Daoy (cell line): ENCODE results near the gene HIVEP3. TPM values are rescaled to one million over a fixed set of nuclear protein-coding genes. Genes with fewer than 3 reads are reported as not detected.
A peak's percentile ranks its signal among the peaks of the same experiment; 100 is the strongest.

ENCODE experiments used
- DNase-seq: peaks from one replicate; pipeline ENCODE4 v3.0.0-alpha.2; 2015; ENCODE audit warnings: low read depth
- total RNA-seq: library from RNA; depleted of rRNA; stranded (reverse); fragments of >200 nt; shearing (Covaris generic); gene quantifications from 2 replicates; pipeline ENCODE4 v1.2.3, GENCODE V29; 2014

The HIVEP3 gene
- total RNA-seq, 1 experiment from 2014 or later, result 9.5 TPM

DNA sequence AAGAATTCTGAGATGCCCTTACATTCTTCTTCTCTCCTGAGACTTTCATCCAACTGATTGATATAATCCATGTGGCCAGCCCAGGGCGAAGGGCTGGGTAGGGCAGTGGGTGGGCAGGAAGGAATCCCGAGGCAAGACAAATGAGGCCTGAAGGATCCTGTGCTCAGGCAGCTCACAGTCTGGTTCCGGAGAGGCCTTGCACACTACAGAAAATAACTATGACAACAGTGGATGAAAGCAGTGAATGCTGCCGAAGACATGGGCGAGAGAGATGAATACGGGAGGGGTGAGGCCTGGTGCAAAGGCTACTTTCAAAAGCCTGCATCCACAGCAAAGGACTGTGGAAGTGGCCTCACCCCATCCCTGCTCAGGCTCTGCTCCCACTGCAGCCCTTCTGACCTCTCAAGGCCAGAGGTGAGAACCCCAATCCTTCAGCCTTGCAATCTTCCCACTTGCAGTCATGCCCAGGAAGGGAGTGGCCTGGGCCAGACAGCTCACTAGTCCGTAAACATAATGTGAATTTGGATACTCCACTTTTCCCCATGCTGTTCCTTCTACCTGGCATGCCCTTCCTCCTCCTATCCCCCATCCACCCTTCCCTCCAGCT, 250.6 kb downstream of the HIVEP3 start:
- DNase-seq, result no peak

DNA sequence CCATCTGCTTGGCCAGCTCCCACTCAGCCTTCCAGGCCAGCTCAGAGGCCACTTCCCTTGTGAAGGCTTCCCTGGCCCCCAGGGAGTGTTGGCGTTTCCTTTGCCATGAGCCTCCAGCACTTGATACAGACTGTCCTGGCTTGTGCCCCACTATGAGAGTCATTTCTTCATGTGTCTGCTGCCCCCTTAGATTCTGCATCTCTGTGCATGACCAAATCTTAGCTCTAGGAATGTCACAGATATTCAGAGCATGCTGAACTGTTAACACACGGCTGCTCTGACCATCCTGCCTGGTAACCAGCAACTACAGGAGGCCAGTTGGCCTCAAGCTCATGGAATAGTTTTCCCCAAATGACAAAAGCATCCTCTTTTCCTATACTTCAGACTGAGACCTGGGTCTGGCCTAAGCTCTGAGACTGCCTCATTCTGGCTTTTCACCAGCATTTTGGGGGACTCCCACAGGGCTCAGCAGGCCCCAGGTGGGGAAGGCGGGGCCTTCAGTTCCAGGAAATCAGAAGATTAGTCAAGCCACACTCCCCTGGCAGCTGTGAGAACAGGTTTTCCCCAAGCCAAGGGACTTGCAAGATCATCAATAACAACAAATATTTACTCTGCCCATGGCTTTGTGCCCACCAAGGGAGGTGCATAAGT, 251.6 kb downstream of the HIVEP3 start:
- DNase-seq, result peak; percentile 43

GRCh38 chr1:41665962-41666917, 252.5 kb downstream of the HIVEP3 start:
- DNase-seq, result no peak

GRCh38 chr1:41664861-41665640, 253.7 kb downstream of the HIVEP3 start:
- peak; percentile 86 for DNase-seq

- DNase-seq, result no peak
These were observed 254.9 kb downstream of the HIVEP3 start for GRCh38 chr1:41663671-41664400.

DNA sequence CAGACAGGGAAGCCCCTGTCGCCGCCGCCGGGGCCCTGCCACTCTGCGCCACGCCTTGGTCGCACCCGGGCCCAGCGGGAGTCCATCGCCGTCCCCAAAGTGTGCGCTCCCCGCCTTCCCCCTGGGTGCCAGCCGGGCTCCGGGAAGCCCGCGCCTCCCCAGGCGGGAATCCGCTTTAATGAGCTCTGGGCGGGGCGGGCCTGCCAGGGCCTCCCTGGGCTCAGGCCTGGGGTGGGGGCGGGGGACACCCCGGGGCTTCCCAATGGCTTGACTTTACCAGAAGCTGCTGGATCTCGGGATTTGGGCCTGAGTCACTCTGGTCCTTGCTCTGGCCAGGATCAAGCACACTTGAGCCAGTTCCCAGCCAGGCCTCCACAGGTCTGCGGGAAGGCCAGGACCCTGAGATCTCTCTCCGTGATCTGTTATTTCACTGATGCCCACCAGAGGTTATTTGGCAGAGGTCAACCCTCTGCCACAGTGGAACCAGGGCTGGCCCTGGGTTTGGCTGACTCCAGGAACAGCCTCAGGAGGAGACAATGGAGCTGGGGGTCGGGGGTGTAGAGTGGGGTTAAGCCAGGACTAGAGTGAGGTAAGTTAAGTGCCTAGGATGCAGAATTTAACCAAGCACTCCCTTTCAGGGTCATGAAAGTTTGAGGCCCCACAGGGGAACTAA, 255.8 kb downstream of the HIVEP3 start:
- peak; percentile 77 for DNase-seq

DNA sequence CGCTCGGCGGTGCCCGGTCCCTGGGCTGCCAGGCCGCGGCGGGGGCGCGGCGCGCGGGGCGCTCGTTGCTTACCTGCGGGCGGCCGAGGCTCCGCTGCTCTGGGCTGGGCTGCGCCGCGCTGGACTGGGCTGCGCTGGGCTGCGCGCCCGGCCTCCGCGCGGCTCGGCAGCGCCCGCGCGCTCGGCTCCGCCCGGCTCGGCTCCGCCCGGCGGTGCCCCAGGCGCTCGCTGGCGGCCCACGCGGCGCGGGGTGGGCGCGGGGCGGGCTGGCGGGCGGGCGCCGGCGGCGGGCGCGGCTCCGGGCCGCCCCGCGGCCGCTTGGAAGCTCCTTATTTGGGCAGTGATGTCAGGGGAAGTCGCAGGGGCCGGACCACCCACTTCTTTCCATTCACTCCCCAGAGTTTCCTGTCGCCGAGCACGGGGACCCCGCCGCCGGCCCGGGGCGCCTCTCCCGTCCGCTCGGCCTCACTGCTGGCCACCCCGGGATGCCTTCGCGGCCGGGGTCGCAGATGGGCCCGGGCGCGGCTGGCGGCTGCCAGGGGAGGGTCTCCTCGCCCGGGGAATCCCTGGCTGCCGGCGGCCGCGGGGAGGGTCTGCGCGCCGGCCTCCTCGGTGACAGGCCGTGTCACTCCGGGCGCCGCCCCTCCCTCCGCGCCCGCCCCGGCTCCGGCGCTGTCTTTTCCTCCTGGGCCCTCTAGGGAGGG, 256.5 kb downstream of the HIVEP3 start:
- peak; percentile 80 for DNase-seq

- peak; percentile 33 for DNase-seq
These were observed 257.2 kb downstream of the HIVEP3 start for GRCh38 chr1:41661428-41662060.

DNA sequence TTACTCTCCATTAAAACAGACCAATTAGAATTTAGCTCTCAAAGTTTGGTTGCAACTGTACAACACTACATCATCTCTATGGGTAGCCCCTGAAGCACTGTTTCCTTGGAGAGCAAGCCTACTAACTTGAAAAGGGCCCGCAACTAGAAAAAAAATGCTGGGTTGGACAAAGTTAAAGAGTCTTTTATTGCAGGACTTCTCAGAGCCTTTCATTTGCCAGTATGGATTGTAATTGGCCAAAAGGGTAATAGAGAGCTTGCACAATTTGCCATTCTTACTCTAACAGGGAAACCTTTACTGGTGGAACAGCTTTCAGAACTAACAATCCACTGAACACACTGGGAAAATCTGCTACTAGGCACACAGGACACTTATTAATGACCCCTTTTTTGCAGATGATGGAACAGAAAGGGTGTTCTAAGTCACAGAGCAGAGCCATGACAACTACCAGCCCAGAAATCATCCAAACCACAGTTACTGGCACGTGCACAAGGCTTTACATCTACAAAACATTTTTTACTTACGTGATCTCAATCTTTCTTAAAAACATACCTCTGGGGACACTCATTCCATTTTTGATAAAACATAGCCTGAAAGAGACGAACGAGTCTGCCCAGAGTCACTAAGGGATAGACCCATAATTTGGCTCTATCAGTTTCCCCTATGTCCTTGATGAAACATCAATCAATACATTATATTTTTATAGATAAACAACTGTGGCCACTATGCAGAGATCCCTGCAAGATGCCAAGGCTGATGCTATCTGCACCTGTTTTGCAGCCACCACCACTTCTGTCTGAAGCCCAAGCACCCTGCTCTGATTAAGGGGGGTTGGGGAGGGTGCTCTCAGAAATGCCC, 257.9 kb downstream of the HIVEP3 start:
- DNase-seq, result no peak

GRCh38 chr1:41659903-41660302, 258.8 kb downstream of the HIVEP3 start:
- no peak for DNase-seq

- DNase-seq, result no peak
These were observed 259.6 kb downstream of the HIVEP3 start for GRCh38 chr1:41659159-41659495.

DNA sequence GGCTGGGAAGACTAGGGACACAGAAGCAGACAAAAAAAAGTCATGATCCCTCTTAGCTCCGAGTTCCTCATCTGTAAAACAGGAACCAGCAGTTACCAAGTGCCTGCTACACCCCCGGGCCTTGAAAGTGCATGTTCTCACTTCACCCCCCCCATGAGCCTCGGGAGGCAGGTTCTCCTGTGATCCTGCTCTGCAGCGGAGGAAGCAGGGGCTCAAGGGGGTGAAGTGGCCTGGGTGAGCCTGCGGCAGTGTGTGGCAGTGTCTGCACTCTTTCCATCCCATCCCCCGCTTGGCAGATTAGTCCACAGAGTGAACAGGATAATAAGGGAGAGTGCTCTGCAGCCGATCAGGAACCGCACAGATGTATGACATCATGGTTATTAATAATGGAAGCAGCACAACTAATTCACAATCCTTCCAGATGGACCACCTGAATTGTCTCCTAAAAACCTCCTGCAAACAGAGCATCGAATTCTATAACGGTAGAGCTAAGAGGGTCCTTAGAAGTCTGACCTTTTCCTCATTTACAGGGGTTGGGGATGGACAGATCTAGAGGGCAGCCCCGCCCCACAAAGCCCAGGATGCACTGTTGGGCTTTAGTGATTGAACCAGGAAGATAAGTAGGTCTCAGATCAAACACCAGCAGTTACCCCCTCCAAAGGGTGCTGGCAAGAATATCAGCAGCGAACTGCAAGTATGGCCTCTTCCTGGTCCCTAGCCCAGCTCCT, 260.1 kb downstream of the HIVEP3 start:
- no peak for DNase-seq

- DNase-seq, result no peak
These were observed 260.9 kb downstream of the HIVEP3 start for GRCh38 chr1:41657679-41658295.

DNA sequence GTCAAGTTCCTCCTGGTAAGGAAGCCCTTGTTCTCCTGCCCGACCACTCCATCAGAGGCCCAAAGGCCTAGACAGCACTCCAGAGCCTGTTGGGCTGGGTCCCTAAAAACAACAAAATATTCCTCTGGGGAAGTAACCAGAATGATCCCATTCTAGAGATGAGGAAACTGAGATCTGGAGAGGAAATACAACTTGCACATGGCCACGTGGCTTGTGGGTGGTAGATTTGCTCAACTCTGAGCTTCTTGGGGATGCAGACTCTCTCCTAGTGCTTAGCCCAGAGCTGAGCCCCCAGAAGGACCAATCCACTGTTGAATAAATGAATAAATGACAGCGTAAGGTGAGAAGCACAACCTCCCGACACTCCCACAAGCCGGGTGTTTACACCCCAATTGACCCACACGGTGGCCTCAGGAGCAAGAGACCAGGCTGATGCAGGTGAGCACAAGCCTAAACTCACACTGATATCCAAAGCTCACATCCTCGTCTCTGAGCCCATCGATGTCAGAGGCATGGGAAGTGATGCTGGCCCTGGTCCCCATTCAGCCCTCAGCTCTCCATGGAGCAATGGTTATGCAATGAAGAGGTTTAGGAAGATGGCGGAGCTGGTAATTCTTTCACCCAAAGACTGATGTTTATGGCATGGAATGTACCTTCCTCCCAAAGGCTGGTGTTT, 261.8 kb downstream of the HIVEP3 start:
- no peak for DNase-seq

- DNase-seq, result no peak
These were observed 262.7 kb downstream of the HIVEP3 start for GRCh38 chr1:41656068-41656467.

GRCh38 chr1:41655632-41656031, 263.1 kb downstream of the HIVEP3 start:
- no peak for DNase-seq

DNA sequence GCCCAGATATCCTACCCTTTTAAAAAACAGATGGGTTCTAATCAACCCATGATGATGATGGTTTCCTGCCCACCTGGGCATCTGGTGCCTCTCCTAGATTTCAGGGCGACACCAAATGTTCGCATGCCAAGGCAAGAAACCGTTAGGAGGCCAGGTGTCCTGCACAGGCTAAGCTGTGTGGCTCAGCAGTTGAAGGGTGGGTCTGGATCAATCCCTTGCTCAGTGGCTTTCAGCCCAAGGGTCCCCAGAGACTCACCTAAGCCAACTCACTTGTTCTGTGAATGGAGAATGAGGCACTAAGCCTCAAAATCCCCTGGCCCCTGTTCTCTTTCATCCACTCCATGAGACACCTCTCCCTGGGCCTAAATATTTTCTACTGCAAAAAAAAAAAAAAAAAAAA, 265.1 kb downstream of the HIVEP3 start:
- no peak for DNase-seq
